Fibroblast of lung (primary cell): Measurements from ENCODE around the gene SLC27A5. TPM values are rescaled to one million over a fixed set of nuclear protein-coding genes. Genes with fewer than 3 reads are reported as not detected.
A peak's percentile ranks its signal among the peaks of the same experiment; 100 is the strongest.

Source experiments
- DNase-seq, 2 donors: peaks; one replicate each; pipeline versions ENCODE4 v3.0.0 to v3.0.0-alpha.2; 2010; ENCODE audit warnings: low read depth in 2 of 2
- H2AFZ ChIP-seq: 2 replicates; pipeline ENCODE4 v1.5.1; 2012; ENCODE audit warnings: low read length, control low read depth, inconsistent platforms
- H3K27ac ChIP-seq: 2 replicates; pipeline ENCODE4 v1.5.1; 2011; ENCODE audit warnings: low read length, control low read depth; ENCODE audit not compliant: insufficient read depth
- H3K27me3 ChIP-seq: 2 replicates; pipeline ENCODE4 v1.5.1; 2011; ENCODE audit warnings: mild to moderate bottlenecking, low read length; ENCODE audit not compliant: control insufficient read depth, insufficient read depth
- H3K36me3 ChIP-seq: 2 replicates; pipeline ENCODE4 v1.5.1; 2011; ENCODE audit warnings: low read length; ENCODE audit not compliant: control insufficient read depth, insufficient read depth
- H3K4me1 ChIP-seq: 2 replicates; pipeline ENCODE4 v1.5.1; 2011; ENCODE audit warnings: low read length; ENCODE audit not compliant: control insufficient read depth, insufficient read depth; ENCODE audit errors: extremely low read depth
- H3K4me2 ChIP-seq: 2 replicates; pipeline ENCODE4 v1.5.1; 2011; ENCODE audit warnings: low read length, control low read depth; ENCODE audit not compliant: insufficient read depth; ENCODE audit errors: extremely low read depth
- H3K4me3 ChIP-seq, 4 experiments: fragments of 200-600 bp in 1 of 4; sonication (generic) in 1 of 4; replicated peaks in 1 of 4; 2 replicates each; pipeline ENCODE4 v1.5.1; 2011 to 2016; ENCODE audit warnings: low read length in 4 of 4, low read depth in 3 of 4, mild to moderate bottlenecking in 3 of 4, control low read depth in 2 of 4, inconsistent platforms in 1 of 4, mixed read lengths in 1 of 4; ENCODE audit not compliant: insufficient read depth in 1 of 4; ENCODE audit errors: control extremely low read depth in 1 of 4
- H3K79me2 ChIP-seq: 2 replicates; pipeline ENCODE4 v1.5.1; 2012; ENCODE audit warnings: mild to moderate bottlenecking, low read length, inconsistent platforms; ENCODE audit not compliant: control insufficient read depth, insufficient read depth
- H3K9ac ChIP-seq: 2 replicates; pipeline ENCODE4 v1.5.1; 2011; ENCODE audit warnings: mild to moderate bottlenecking, low read length, control low read depth; ENCODE audit not compliant: insufficient read depth
- H3K9me3 ChIP-seq: 2 replicates; pipeline ENCODE4 v1.5.1; 2012; ENCODE audit warnings: low read depth, low read length; ENCODE audit not compliant: control insufficient read depth, insufficient read depth
- H4K20me1 ChIP-seq: 2 replicates; pipeline ENCODE4 v1.5.1; 2011; ENCODE audit warnings: low read length; ENCODE audit not compliant: control insufficient read depth, insufficient read depth; ENCODE audit errors: extremely low read depth
- CTCF ChIP-seq, 2 donors: IDR thresholded peaks in 1 of 2; conservative IDR thresholded peaks in 1 of 2; 1 replicate in 1 of 2; 2 replicates in 1 of 2; pipeline ENCODE4 v1.5.1; 2011 to 2012; ENCODE audit warnings: low read length in 2 of 2, control low read depth in 1 of 2, inconsistent platforms in 1 of 2, low read depth in 1 of 2, mild to moderate bottlenecking in 1 of 2
- EZH2 ChIP-seq: IDR thresholded peaks from 2 replicates; pipeline ENCODE4 v1.5.1; 2012; ENCODE audit warnings: low read length, control low read depth, mild to moderate bottlenecking; ENCODE audit errors: missing control alignments
- polyA plus RNA-seq, 2 donors: library from polyadenylated mRNA; depleted of rRNA in 1 of 2; stranded (reverse) in 1 of 2; unstranded in 1 of 2; fragments of >200 nt; gene quantifications; 2 replicates each; pipeline ENCODE4 v1.2.1, GENCODE V29; 2011 to 2012; ENCODE audit warnings: missing spikeins in 1 of 2
- total RNA-seq: library from RNA; depleted of rRNA; stranded (reverse); fragments of >200 nt; gene quantifications from 2 replicates; pipeline ENCODE4 v1.2.1, GENCODE V29; 2014

Gene SLC27A5
- total and polyA plus RNA-seq, 2 donors (not counting 1 experiment from before 2014, with no cell fraction given): 5.2 to 10.1 TPM

DNA sequence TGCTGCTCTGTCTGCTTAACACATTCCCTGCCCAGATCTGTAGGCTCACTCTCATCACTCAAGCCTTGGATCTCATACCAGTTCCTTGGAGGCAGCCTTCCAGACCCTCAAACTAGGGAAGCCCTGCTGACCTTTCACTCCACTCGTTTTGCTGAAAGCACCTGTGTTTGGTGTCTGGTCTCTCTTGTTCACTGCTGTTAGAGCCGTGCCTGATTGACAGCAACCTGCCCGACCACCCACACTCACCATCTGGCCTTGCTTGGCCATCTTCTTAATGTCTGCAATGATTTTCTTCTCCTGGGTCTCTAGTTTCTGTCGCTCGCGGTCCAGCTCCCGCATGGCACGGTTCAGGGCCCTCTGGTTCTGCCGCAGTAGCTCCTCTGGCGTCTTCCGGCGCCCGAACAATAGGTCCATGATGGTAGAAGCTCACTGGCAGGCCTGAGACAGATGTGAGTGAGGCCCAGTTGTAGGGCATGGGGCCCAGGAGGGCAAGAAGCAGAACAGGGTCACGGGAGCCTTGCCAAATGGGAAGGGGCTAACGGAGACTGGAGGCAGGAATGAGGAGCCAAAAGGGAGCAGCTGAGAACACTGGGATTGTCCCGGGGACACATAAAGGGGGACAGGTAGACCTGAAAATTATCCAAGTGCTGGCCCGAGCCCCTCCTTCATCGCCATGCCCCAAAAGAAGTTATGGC, 42.2 kb upstream of the SLC27A5 start:
- Histone ChIP-seq H3K27ac (peak overlapping the region; percentile 96), H2AFZ (no peak overlapping the region), H3K79me2 (peaks cover 44% of the 10 kb centered on the region), H3K36me3 (peaks cover 45% of the 10 kb centered on the region), H3K9me3 (no peaks in the 10 kb centered on the region), H3K27me3 (no peaks in the 10 kb centered on the region), H3K4me3 (peak overlapping the region; percentile 83 to 95 (median 94)), H3K4me1 (peaks cover 16% of the 10 kb centered on the region), H4K20me1 (no peaks in the 10 kb centered on the region), H3K9ac (peak overlapping the region; percentile 87), H3K4me2 (peak overlapping the region; percentile 100)
- TF ChIP-seq EZH2 (no peak), CTCF (conservative IDR thresholded peaks at IDR 0.05 in 1 of 2, IDR thresholded peaks at IDR 0.05 in 1 of 2; ENCODE audit: low read depth in 1 of 2, low read length in 2 of 2) (no peak)
- no peak for DNase-seq

DNA sequence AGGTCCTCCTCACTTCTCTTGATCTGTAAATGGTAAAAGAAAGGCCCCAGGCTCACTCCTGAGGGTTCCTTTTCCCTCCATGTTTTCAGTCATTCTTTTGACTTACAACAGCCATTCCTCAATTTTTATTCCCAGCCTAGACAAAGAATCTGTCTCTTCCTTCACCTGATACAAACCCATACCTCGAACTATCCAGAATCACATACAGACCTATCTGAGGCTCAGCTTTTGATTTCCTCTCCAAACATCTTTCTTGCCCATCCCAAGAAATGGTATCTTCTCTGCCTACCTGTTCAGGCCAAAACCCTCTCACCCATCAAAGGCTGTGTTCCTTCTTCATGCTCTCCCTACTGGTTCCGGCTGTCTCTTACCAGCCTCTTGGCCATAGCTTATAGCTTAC, 40.9 kb upstream of the SLC27A5 start:
- TF ChIP-seq CTCF (conservative IDR thresholded peaks at IDR 0.05 in 1 of 2, IDR thresholded peaks at IDR 0.05 in 1 of 2; ENCODE audit: low read depth in 1 of 2, low read length in 2 of 2) (no peak), EZH2 (no peak)
- H2AFZ ChIP-seq: no peak overlapping the region
- no peak overlapping the region for H3K27ac ChIP-seq
- no peaks in the 10 kb centered on the region for H3K9me3 ChIP-seq
- DNase-seq: no peak
- peaks cover 55% of the 10 kb centered on the region for H3K36me3 ChIP-seq
- H3K4me1 ChIP-seq: peaks cover 16% of the 10 kb centered on the region
- H3K9ac ChIP-seq: no peak overlapping the region
- no peak overlapping the region for H3K4me3 ChIP-seq
- peaks cover 50% of the 10 kb centered on the region for H3K79me2 ChIP-seq
- no peaks in the 10 kb centered on the region for H3K27me3 ChIP-seq
- H4K20me1 ChIP-seq: no peaks in the 10 kb centered on the region
- no peak overlapping the region for H3K4me2 ChIP-seq

DNA sequence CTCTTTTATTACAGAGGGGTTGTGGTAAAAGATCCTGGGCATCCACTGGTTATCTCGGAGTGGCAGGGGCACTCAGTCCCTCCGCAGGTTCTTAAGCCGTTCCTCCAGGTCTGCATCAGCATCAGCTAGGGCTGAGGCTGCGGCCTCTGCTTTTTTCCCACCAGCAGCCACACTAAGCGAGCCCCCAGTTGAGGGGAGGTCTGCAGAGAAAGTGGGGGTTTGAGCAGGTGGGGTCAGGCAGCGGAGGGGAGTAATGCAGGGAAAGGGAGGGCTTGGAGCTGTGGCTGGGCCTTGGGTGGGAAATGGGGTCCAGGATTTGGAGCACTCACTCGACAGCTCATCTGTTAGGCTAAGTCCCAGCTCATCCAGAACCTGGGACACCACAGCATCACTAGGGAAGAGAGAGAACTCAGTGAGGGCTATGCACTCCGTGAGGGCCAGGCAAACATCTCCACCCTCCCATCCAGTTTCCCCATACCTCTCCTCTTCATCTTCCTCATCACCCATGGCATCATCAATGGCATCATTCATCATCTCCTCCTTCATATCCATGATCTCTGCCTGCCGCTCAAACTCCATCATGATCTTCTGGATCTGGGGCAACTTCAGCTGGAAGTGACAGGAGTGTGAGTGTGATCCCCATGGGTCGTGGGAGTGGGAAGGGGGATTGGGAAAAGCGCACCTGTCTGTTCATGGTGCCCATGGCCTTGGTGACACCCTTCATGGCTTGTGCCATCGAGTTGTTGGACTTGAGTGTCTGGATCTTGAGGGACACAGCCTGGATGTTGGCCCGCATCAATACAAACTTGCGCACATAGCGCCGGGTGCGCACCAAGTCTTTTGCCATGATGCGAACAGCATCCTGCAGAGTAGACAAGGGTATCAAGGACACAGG, 40.0 kb upstream of the SLC27A5 start:
- peaks cover 14% of the 10 kb centered on the region for H3K4me1 ChIP-seq
- H3K36me3 ChIP-seq: peaks cover 62% of the 10 kb centered on the region
- H4K20me1 ChIP-seq: no peaks in the 10 kb centered on the region
- H3K79me2 ChIP-seq: peaks cover 50% of the 10 kb centered on the region
- H3K27me3 ChIP-seq: no peaks in the 10 kb centered on the region
- no peak overlapping the region for H3K4me3 ChIP-seq
- H3K4me2 ChIP-seq: no peak overlapping the region
- no peak for TF ChIP-seq EZH2
- TF ChIP-seq CTCF (conservative IDR thresholded peaks at IDR 0.05 in 1 of 2, IDR thresholded peaks at IDR 0.05 in 1 of 2; ENCODE audit: low read depth in 1 of 2, low read length in 2 of 2): no peak
- no peaks in the 10 kb centered on the region for H3K9me3 ChIP-seq
- H2AFZ ChIP-seq: no peak overlapping the region
- H3K9ac ChIP-seq: no peak overlapping the region
- DNase-seq: no peak
- no peak overlapping the region for H3K27ac ChIP-seq
